ENCODE measurements around the gene ZNHIT6. TPM values are rescaled to one million over a fixed set of nuclear protein-coding genes. Genes with fewer than 3 reads are reported as not detected.
A peak's percentile ranks its signal among the peaks of the same experiment; 100 is the strongest.

The ZNHIT6 gene
- total and polyA plus RNA-seq, 5 donors from 2014 or later, result 14.5 to 20.3 (median 16.4) TPM

- H3K4me1 Mint-ChIP-seq, result peaks cover 15 to 30% (median 25%) of the 10 kb centered on the region in 4 donors
Observed at GRCh38 chr1:85689775-85690404, 18.3 kb downstream of the ZNHIT6 start.

DNA sequence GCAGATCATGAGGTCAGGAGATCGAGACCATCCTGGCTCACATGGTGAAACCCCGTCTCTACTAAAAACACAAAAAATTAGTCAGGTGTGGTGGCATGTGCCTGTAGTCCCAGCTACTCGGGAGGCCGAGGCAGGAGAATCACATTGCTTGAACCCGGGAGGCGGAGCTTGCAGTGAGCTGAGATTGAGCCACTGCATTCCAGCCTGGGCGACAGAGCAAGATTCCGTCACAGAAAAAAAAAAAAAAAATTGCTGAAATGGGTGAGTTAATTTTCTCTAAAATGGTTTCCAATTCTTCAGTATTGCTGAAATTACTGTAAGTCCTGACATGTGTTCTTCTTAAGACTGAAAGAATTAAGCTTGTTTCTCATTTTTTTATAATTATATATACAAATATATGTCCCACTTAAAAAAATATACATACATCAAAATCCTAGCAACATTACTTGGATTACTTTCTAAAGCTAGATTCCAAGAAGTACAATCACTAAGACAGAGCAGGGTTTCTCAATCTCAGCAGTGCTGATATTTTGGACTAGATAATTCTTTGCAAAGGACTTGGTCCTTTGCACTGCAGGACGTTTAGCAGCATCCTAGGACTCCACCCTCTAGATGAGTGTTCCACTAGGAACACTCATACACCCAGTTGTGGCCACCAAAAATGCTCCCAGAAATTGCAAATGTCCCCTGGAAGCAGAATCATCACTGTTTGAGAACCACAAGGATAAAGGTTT, 24.8 kb downstream of the ZNHIT6 start:
- H3K9me3 ChIP-seq (ENCODE audit: control insufficient read depth in 2 of 2, low read length in 2 of 2), result no peaks in the 10 kb centered on the region
- Mint-ChIP-seq H3K4me1 (peaks cover 6 to 18% (median 12%) of the 10 kb centered on the region in 4 donors), H3K9me3 (no peaks in the 10 kb centered on the region), H3K27me3 (no peaks in the 10 kb centered on the region), H3K4me3 (no peak overlapping the region), H3K27ac (no peak overlapping the region), H3K36me3 (peaks cover 23% of the 10 kb centered on the region)
- no peak for ATAC-seq (ENCODE audit: low read depth in 2 of 2)
- no peak overlapping the region for H3K27ac ChIP-seq (ENCODE audit: insufficient read depth, low read length, poor library complexity, severe bottlenecking)
- H3K27me3 ChIP-seq (ENCODE audit: control insufficient read depth, insufficient read depth, low read length), result no peaks in the 10 kb centered on the region
- peaks cover 14% of the 10 kb centered on the region for H3K36me3 ChIP-seq (ENCODE audit: control insufficient read depth, insufficient read depth, low read length)
- H3K4me1 ChIP-seq (ENCODE audit: control insufficient read depth, insufficient read depth, low read length, poor library complexity, severe bottlenecking), result no peaks in the 10 kb centered on the region
- no peak for DNase-seq
- H3K4me3 ChIP-seq (ENCODE audit: low read depth, low read length), result no peak overlapping the region

More at GRCh38 chr1:85689775-85690404, 18.3 kb downstream of the ZNHIT6 start:
- DNase-seq (no peak), ATAC-seq (ENCODE audit: low read depth in 2 of 2) (no peak)
- H3K4me3 Mint-ChIP-seq, result no peak overlapping the region
- Histone ChIP-seq H3K4me3 (ENCODE audit: low read depth, low read length) (no peak overlapping the region), H3K4me1 (ENCODE audit: control insufficient read depth, insufficient read depth, low read length, poor library complexity, severe bottlenecking) (no peaks in the 10 kb centered on the region), H3K27me3 (ENCODE audit: control insufficient read depth, insufficient read depth, low read length) (no peaks in the 10 kb centered on the region), H3K36me3 (ENCODE audit: control insufficient read depth, insufficient read depth, low read length) (peaks cover 32% of the 10 kb centered on the region), H3K27ac (ENCODE audit: insufficient read depth, low read length, poor library complexity, severe bottlenecking) (no peak overlapping the region), H3K9me3 (ENCODE audit: control insufficient read depth in 2 of 2, low read length in 2 of 2) (no peaks in the 10 kb centered on the region)
- H3K27ac Mint-ChIP-seq, result peak overlapping the region in 1 of 3 donors; percentile 65
- H3K27me3 Mint-ChIP-seq, result no peaks in the 10 kb centered on the region
- H3K36me3 Mint-ChIP-seq, result peaks cover 32% of the 10 kb centered on the region
- no peaks in the 10 kb centered on the region for H3K9me3 Mint-ChIP-seq

GRCh38 chr1:85681087-85681486, 27.1 kb downstream of the ZNHIT6 start:
- no peaks in the 10 kb centered on the region for H3K27me3 ChIP-seq (ENCODE audit: control insufficient read depth, insufficient read depth, low read length)
- H3K36me3 ChIP-seq (ENCODE audit: control insufficient read depth, insufficient read depth, low read length), result peaks cover 32% of the 10 kb centered on the region
- no peak overlapping the region for H3K4me3 ChIP-seq (ENCODE audit: low read depth, low read length)
- H3K9me3 ChIP-seq (ENCODE audit: control insufficient read depth in 2 of 2, low read length in 2 of 2), result no peaks in the 10 kb centered on the region
- DNase-seq (no peak), ATAC-seq (ENCODE audit: low read depth in 2 of 2) (no peak)
- no peak overlapping the region for H3K27ac ChIP-seq (ENCODE audit: insufficient read depth, low read length, poor library complexity, severe bottlenecking)
- Mint-ChIP-seq H3K27ac (no peak overlapping the region), H3K36me3 (peaks cover 31% of the 10 kb centered on the region), H3K9me3 (no peaks in the 10 kb centered on the region), H3K27me3 (no peaks in the 10 kb centered on the region), H3K4me1 (peaks cover 4 to 14% (median 12%) of the 10 kb centered on the region in 4 donors), H3K4me3 (no peak overlapping the region)
- H3K4me1 ChIP-seq (ENCODE audit: control insufficient read depth, insufficient read depth, low read length, poor library complexity, severe bottlenecking), result no peaks in the 10 kb centered on the region

DNA sequence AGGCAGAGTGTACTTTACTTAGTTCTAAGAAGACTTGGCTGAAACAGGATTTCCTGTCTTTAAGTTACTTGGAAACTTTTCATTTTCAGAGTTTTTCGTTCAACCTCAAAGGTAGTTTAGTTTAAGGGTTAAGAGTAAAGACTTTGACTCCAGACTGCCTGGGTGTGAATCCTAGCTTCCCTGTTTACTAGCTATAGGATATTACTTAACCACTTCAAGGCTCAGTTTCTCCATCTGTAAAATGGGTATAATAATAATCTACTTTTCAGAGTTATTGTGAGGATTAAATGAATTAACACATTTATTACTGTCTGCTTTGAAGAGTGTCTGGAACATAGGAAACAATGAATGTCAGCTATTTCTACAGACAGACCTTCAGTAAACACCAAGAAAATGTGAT, 30.0 kb downstream of the ZNHIT6 start:
- H3K27ac Mint-ChIP-seq, result peak overlapping the region in 1 of 3 donors; percentile 66
- Histone ChIP-seq H3K27ac (ENCODE audit: insufficient read depth, low read length, poor library complexity, severe bottlenecking) (no peak overlapping the region), H3K36me3 (ENCODE audit: control insufficient read depth, insufficient read depth, low read length) (peaks cover 49% of the 10 kb centered on the region), H3K27me3 (ENCODE audit: control insufficient read depth, insufficient read depth, low read length) (no peaks in the 10 kb centered on the region), H3K9me3 (ENCODE audit: control insufficient read depth in 2 of 2, low read length in 2 of 2) (no peaks in the 10 kb centered on the region), H3K4me3 (ENCODE audit: low read depth, low read length) (no peak overlapping the region), H3K4me1 (ENCODE audit: control insufficient read depth, insufficient read depth, low read length, poor library complexity, severe bottlenecking) (no peaks in the 10 kb centered on the region)
- H3K36me3 Mint-ChIP-seq, result peaks cover 44% of the 10 kb centered on the region
- no peaks in the 10 kb centered on the region for H3K27me3 Mint-ChIP-seq
- H3K4me1 Mint-ChIP-seq, result peaks cover 5 to 9% (median 7%) of the 10 kb centered on the region in 4 donors
- H3K9me3 Mint-ChIP-seq, result no peaks in the 10 kb centered on the region
- H3K4me3 Mint-ChIP-seq, result no peak overlapping the region
- DNase-seq, result peak in 1 of 3 donors; percentile 22
- ATAC-seq (ENCODE audit: low read depth in 2 of 2), result no peak

GRCh38 chr1:85677656-85678055, 30.6 kb downstream of the ZNHIT6 start:
- H3K27me3 ChIP-seq (ENCODE audit: control insufficient read depth, insufficient read depth, low read length), result no peaks in the 10 kb centered on the region
- Mint-ChIP-seq H3K9me3 (no peaks in the 10 kb centered on the region), H3K27ac (peak overlapping the region in 2 of 3 donors; percentile 5 to 46), H3K4me3 (no peak overlapping the region), H3K4me1 (peaks cover 3 to 9% (median 7%) of the 10 kb centered on the region in 4 donors), H3K27me3 (no peaks in the 10 kb centered on the region), H3K36me3 (peaks cover 44% of the 10 kb centered on the region)
- H3K4me3 ChIP-seq (ENCODE audit: low read depth, low read length), result no peak overlapping the region
- H3K9me3 ChIP-seq (ENCODE audit: control insufficient read depth in 2 of 2, low read length in 2 of 2), result no peaks in the 10 kb centered on the region
- DNase-seq (no peak), ATAC-seq (ENCODE audit: low read depth in 2 of 2) (no peak)
- no peaks in the 10 kb centered on the region for H3K4me1 ChIP-seq (ENCODE audit: control insufficient read depth, insufficient read depth, low read length, poor library complexity, severe bottlenecking)
- H3K27ac ChIP-seq (ENCODE audit: insufficient read depth, low read length, poor library complexity, severe bottlenecking), result no peak overlapping the region
- peaks cover 55% of the 10 kb centered on the region for H3K36me3 ChIP-seq (ENCODE audit: control insufficient read depth, insufficient read depth, low read length)

GRCh38 chr1:85672031-85672660, 36.1 kb downstream of the ZNHIT6 start:
- ATAC-seq (ENCODE audit: low read depth in 2 of 2), result no peak
- H3K36me3 ChIP-seq (ENCODE audit: control insufficient read depth, insufficient read depth, low read length), result peaks cover 65% of the 10 kb centered on the region

GRCh38 chr1:85665932-85666331, 42.3 kb downstream of the ZNHIT6 start:
- H3K36me3 Mint-ChIP-seq, result peaks cover 45% of the 10 kb centered on the region

More at GRCh38 chr1:85672031-85672660, 36.1 kb downstream of the ZNHIT6 start:
- Histone ChIP-seq H3K4me3 (ENCODE audit: low read depth, low read length) (no peak overlapping the region), H3K27me3 (ENCODE audit: control insufficient read depth, insufficient read depth, low read length) (no peaks in the 10 kb centered on the region), H3K27ac (ENCODE audit: insufficient read depth, low read length, poor library complexity, severe bottlenecking) (no peak overlapping the region), H3K9me3 (ENCODE audit: control insufficient read depth in 2 of 2, low read length in 2 of 2) (no peaks in the 10 kb centered on the region), H3K4me1 (ENCODE audit: control insufficient read depth, insufficient read depth, low read length, poor library complexity, severe bottlenecking) (no peaks in the 10 kb centered on the region)
- Mint-ChIP-seq H3K9me3 (no peaks in the 10 kb centered on the region), H3K27me3 (no peaks in the 10 kb centered on the region), H3K4me3 (no peak overlapping the region), H3K27ac (no peak overlapping the region), H3K36me3 (peaks cover 53% of the 10 kb centered on the region), H3K4me1 (peaks cover 0 to 17% (median 4%) of the 10 kb centered on the region in 4 donors)
- no peak for DNase-seq

More at GRCh38 chr1:85665932-85666331, 42.3 kb downstream of the ZNHIT6 start:
- Mint-ChIP-seq H3K4me1 (peaks cover 4 to 21% (median 9%) of the 10 kb centered on the region in 4 donors), H3K9me3 (no peaks in the 10 kb centered on the region), H3K27me3 (no peaks in the 10 kb centered on the region), H3K4me3 (no peak overlapping the region), H3K27ac (no peak overlapping the region)
- H3K36me3 ChIP-seq (ENCODE audit: control insufficient read depth, insufficient read depth, low read length), result peaks cover 27% of the 10 kb centered on the region
- H3K27me3 ChIP-seq (ENCODE audit: control insufficient read depth, insufficient read depth, low read length), result no peaks in the 10 kb centered on the region
- no peak overlapping the region for H3K27ac ChIP-seq (ENCODE audit: insufficient read depth, low read length, poor library complexity, severe bottlenecking)
- no peak for ATAC-seq (ENCODE audit: low read depth in 2 of 2)
- no peak overlapping the region for H3K4me3 ChIP-seq (ENCODE audit: low read depth, low read length)
- no peaks in the 10 kb centered on the region for H3K9me3 ChIP-seq (ENCODE audit: control insufficient read depth in 2 of 2, low read length in 2 of 2)
- DNase-seq, result no peak
- no peaks in the 10 kb centered on the region for H3K4me1 ChIP-seq (ENCODE audit: control insufficient read depth, insufficient read depth, low read length, poor library complexity, severe bottlenecking)

Data from CD4-positive, CD25-positive, alpha-beta regulatory T cell (primary cell).